Omental fat pad (tissue), 4 donors: ENCODE measurements around the gene KLHL25. TPM values are rescaled to one million over a fixed set of nuclear protein-coding genes. Genes with fewer than 3 reads are reported as not detected.
A peak's percentile ranks its signal among the peaks of the same experiment; 100 is the strongest.

Experiments used
- ATAC-seq: fragments of 150-250 bp; one replicate; pipeline ENCODE4 v1.9.1; 2016; ENCODE audit warnings: mild to moderate bottlenecking, moderate library complexity; ENCODE audit not compliant: low FRiP score
- DNase-seq: peaks from one replicate; pipeline ENCODE4 v3.0.0-alpha.2; 2019; ENCODE audit warnings: low spot score
- total RNA-seq, 4 donors: library from RNA; depleted of rRNA; stranded (reverse); fragments of >200 nt; gene quantifications; one replicate each; pipeline ENCODE4 v1.1.0, GENCODE V29; 2016
- TF ChIP-seq, protein P1 (sequence below), 3 donors: fragments of 450-650 bp; IDR thresholded peaks; one replicate each; pipeline ENCODE4 v1.5.1; 2016 to 2017; ENCODE audit warnings: antibody characterized with exemption in 3 of 3, mild to moderate bottlenecking in 3 of 3, moderate library complexity in 2 of 3

KLHL25 gene
- total RNA-seq, 4 donors from 2014 or later, result 12.0 to 45.8 (median 22.3) TPM

DNA sequence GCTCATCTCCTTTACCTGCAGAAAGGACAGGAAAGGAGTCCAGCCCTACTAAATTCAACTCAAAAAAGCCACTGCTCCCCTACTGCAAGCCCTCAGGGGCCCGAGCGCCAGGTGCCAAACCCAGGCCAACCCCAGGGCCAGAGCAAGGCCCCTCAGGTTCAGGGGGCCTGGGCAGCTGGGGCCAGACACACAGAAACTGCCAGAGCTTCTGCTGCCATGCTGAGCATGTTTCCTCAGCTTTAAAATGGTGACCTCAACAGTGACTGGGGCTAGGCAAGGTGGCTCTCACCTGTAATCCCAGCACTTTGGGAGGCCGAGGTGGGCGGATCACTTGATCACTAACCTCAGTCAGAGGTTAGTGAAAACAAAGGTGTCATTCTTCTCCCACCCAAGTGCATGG, 38.8 kb downstream of the KLHL25 start:
- DNase-seq (no peak), ATAC-seq (no peak)
- TF ChIP-seq, protein P1, sequence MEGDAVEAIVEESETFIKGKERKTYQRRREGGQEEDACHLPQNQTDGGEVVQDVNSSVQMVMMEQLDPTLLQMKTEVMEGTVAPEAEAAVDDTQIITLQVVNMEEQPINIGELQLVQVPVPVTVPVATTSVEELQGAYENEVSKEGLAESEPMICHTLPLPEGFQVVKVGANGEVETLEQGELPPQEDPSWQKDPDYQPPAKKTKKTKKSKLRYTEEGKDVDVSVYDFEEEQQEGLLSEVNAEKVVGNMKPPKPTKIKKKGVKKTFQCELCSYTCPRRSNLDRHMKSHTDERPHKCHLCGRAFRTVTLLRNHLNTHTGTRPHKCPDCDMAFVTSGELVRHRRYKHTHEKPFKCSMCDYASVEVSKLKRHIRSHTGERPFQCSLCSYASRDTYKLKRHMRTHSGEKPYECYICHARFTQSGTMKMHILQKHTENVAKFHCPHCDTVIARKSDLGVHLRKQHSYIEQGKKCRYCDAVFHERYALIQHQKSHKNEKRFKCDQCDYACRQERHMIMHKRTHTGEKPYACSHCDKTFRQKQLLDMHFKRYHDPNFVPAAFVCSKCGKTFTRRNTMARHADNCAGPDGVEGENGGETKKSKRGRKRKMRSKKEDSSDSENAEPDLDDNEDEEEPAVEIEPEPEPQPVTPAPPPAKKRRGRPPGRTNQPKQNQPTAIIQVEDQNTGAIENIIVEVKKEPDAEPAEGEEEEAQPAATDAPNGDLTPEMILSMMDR (IDR thresholded peaks at IDR 0.05), result no peak

DNA sequence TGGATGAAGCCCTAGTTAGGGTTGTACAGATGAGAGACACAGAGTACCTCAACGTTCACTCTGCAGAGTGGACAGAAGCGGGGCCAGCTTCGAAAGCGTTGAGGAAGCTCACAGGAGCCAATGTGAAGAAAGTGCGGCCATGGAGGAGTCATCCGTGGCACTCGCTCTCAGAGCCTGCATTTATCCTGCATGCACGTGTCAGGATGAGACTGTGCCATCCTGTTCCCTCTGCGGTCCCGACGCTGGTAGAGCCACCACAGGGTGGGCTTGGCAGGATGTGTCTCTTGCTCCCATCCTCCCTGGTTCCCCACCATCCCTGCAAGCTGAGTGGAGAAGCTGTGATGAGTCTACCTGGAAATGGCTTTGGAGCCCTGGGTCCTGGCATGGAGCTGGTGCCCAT, 39.3 kb downstream of the KLHL25 start:
- DNase-seq (no peak), ATAC-seq (no peak)
- TF ChIP-seq, protein P1 (IDR thresholded peaks at IDR 0.05), result no peak

DNA sequence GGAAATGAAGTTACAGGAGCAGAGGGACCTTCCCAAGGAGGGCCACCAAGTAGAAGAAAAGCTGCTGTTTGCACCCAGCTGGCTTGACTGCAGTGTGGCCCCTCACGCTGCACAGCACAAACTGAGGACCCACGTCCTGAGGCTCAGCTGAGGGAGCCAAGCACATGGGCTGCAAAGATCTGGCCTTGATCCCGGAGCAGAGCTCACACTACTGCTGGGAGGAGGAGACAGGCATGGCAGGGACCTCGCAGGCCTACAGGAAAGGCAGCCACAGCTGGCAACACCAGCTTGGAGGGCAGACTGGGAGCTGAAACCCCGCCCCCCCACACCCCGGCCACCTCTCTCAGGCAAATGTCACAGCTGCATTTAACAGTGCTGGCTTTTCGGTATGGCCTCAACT, 39.7 kb downstream of the KLHL25 start:
- TF ChIP-seq, protein P1 (IDR thresholded peaks at IDR 0.05), result no peak
- peak; percentile 16 for DNase-seq
- no peak for ATAC-seq

DNA sequence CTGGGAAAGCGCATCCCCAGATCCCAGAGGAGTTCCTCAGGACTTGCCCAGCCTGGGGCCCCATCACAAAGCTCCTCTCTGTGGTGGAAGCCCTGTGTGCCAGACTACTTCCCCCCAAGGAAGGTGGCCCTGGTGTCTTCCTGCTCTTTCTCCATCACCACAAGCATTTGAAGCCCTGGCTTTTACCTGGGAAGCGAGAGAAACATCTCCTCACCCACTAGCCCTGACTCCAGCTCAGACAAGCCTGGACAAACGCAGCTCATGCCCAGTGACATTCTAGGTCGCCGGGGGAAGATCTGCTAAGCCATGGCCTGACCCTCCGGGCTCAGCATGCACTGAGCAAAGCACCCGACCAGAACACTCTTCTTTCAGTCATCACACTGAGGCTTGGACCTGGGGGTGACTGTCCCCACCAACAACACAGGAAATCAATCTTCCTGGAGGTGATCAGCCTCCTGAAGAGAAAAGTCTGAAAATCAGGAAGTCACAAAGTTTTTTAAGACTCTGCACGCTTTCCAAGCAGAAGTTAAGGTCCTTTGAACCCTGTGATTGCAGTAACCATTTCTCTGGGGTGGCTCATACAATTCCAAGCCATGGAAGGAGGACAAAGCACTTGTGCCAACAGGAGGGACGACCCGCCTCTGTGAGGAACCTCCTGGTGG, 40.8 kb downstream of the KLHL25 start:
- TF ChIP-seq, protein P1 (IDR thresholded peaks at IDR 0.05), result no peak
- DNase-seq, result no peak
- ATAC-seq, result no peak

DNA sequence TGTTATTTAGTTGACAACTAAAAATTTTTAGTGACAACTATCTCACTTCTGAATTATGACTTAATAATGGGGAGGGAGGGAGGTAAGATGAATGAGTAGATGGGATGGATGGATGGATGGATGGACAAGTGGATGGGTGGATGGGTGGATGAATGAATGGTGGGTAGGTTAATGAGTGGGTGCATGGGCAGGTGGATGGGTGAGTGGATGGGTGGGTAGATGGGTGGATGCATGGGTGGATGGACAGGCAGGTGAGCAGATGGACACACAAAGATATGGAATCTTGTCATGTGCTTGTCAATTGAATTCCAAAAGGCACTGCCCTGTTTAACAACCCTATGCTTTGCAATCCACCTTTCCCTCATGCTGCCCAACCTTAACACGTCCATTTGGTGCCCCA, 41.5 kb downstream of the KLHL25 start:
- no peak for DNase-seq
- ATAC-seq, result no peak
- TF ChIP-seq, protein P1 (IDR thresholded peaks at IDR 0.05), result no peak

DNA sequence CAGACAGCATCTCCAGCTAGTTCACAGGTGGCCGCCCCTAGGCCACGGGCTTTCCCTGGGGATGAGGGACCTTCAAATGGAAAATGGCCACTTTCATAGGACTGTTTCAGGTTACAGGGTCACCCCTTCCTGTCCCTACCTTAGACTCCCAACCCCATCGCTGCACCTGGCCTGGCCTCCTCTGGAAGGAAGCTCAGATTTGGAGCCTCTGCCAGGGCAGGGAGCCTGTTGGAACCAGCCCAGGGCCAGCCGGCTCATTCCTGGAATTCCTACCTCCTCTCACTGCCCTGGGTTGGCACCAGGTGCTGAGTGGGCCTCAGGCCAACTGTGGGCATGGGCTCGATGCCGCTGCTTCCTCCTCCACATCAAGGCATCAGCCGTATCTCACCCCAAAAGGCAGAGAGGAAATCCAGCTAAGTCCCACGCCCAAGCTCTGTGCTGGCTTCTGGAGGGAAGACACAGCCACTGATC, 42.2 kb downstream of the KLHL25 start:
- DNase-seq (peak; percentile 19), ATAC-seq (no peak)

DNA sequence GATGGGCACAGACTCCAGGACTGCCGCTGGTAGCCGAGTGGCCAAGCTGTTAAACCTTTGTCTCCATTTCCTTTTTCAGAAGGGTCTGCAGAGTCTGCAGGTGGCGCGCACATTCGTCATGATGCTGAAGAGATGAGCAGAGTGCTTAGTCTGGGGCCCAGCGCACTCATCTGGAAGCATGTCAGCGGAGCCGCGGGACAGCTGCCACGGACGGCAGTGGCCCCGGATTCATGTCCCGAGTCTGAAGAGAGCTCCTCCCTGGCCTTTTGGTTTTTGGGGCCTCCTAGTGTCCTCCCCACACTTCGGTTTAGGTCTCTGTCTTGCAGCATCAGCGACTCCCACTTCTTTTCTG, 42.6 kb downstream of the KLHL25 start:
- ATAC-seq, result no peak
- DNase-seq, result peak; percentile 20
- TF ChIP-seq, protein P1 (IDR thresholded peaks at IDR 0.05), result no peak

More for the DNA sequence above, 42.2 kb downstream of the KLHL25 start:
- TF ChIP-seq, protein P1 (IDR thresholded peaks at IDR 0.05), result no peak
